Neural cell (in vitro differentiated cells): ENCODE measurements around the gene PRSS58. TPM values are rescaled to one million over a fixed set of nuclear protein-coding genes. Genes with fewer than 3 reads are reported as not detected.

Experiments
- H2AFZ ChIP-seq: fragments of 200-600, 300-800 bp; sonication (generic), shearing (Covaris generic); 2 replicates; pipeline ENCODE4 v1.6.0; 2014; ENCODE audit warnings: low read depth, mild to moderate bottlenecking, antibody characterized with exemption, low read length, moderate library complexity
- H3F3A ChIP-seq: fragments of 200-600 bp; shearing (Covaris generic); 2 replicates; pipeline ENCODE4 v1.6.1; 2016; ENCODE audit warnings: mild to moderate bottlenecking, moderate library complexity, mixed read lengths, antibody characterized with exemption, low read length; ENCODE audit not compliant: insufficient read depth, poor library complexity, severe bottlenecking
- H3K27ac ChIP-seq: fragments of 200-600, 300-800 bp; sonication (generic), shearing (Covaris generic); 2 replicates; pipeline ENCODE4 v1.5.1; 2014; ENCODE audit warnings: mild to moderate bottlenecking, low read length, moderate library complexity
- H3K27me3 ChIP-seq: fragments of 300-800, 200-600 bp; sonication (generic), shearing (Covaris generic); 2 replicates; pipeline ENCODE4 v1.6.0; 2014; ENCODE audit warnings: mild to moderate bottlenecking, low read depth, low read length, moderate library complexity; ENCODE audit not compliant: insufficient read depth
- H3K36me3 ChIP-seq: fragments of 300-800, 200-600 bp; sonication (generic), shearing (Covaris generic); 2 replicates; pipeline ENCODE4 v1.5.1; 2014; ENCODE audit warnings: mild to moderate bottlenecking, antibody characterized with exemption, low read length, moderate library complexity; ENCODE audit not compliant: insufficient read depth
- H3K4me2 ChIP-seq: fragments of 300-800, 200-600 bp; sonication (generic), shearing (Covaris generic); 2 replicates; pipeline ENCODE4 v1.6.0; 2014; ENCODE audit warnings: mild to moderate bottlenecking, low read length
- H3K4me3 ChIP-seq: fragments of 300-800, 200-600 bp; sonication (generic), shearing (Covaris generic); 2 replicates; pipeline ENCODE4 v1.5.1; 2014; ENCODE audit warnings: mild to moderate bottlenecking, low read length, moderate library complexity
- H3K79me2 ChIP-seq: fragments of 200-600 bp; shearing (Covaris generic); replicated peaks from 2 replicates; pipeline ENCODE4 v1.6.0; 2014; ENCODE audit warnings: mild to moderate bottlenecking, low read length, moderate library complexity; ENCODE audit not compliant: insufficient read depth
- H3K9ac ChIP-seq: fragments of 300-800, 200-600 bp; sonication (generic), shearing (Covaris generic); 2 replicates; pipeline ENCODE4 v1.6.1; 2016; ENCODE audit warnings: mild to moderate bottlenecking, low read length, mixed read lengths
- H3K9me2 ChIP-seq: fragments of 200-600 bp; shearing (Covaris generic); 2 replicates; pipeline ENCODE4 v1.6.1; 2016; ENCODE audit warnings: mild to moderate bottlenecking, low read length, mixed read lengths; ENCODE audit not compliant: insufficient read depth
- H3K9me3 ChIP-seq: fragments of 200-600, 300-800 bp; sonication (generic), shearing (Covaris generic); 2 replicates; pipeline ENCODE4 v1.6.1; 2016; ENCODE audit warnings: mild to moderate bottlenecking, mixed run types, low read length, moderate library complexity, mixed read lengths
- H4K20me1 ChIP-seq: fragments of 200-600 bp; shearing (Covaris generic); 2 replicates; pipeline ENCODE4 v1.6.1; 2016; ENCODE audit warnings: mild to moderate bottlenecking, mixed run types; ENCODE audit not compliant: insufficient read depth
- EP300 ChIP-seq: fragments of 450-650 bp; conservative IDR thresholded peaks from 2 replicates; pipeline ENCODE4 v1.6.1; 2014; ENCODE audit warnings: antibody characterized with exemption, mild to moderate bottlenecking, moderate library complexity; ENCODE audit not compliant: poor library complexity, severe bottlenecking
- EZH2 ChIP-seq: fragments of 200-600, 300-800 bp; shearing (Covaris generic), sonication (generic); IDR thresholded peaks from 2 replicates; pipeline ENCODE4 v1.6.1; 2014; ENCODE audit warnings: antibody characterized with exemption, low read length, borderline replicate concordance, mild to moderate bottlenecking; ENCODE audit not compliant: insufficient read depth, poor library complexity, severe bottlenecking
- POLR2AphosphoS5 ChIP-seq: IDR thresholded peaks from 2 replicates; pipeline ENCODE4 v1.6.1; 2012
- SMC3 ChIP-seq: fragments of 450-650 bp; conservative IDR thresholded peaks from 2 replicates; pipeline ENCODE4 v1.6.1; 2014; ENCODE audit warnings: antibody characterized with exemption, mild to moderate bottlenecking, moderate library complexity; ENCODE audit not compliant: poor library complexity
- TAF1 ChIP-seq: IDR thresholded peaks from 2 replicates; pipeline ENCODE4 v1.6.1; 2012; ENCODE audit warnings: low read depth
- polyA plus RNA-seq: library from polyadenylated mRNA; depleted of rRNA; stranded (reverse); fragments of >200 nt; gene quantifications from 2 replicates; pipeline ENCODE4 v1.2.3, GENCODE V29; 2014
- TF ChIP-seq, protein P1 (sequence below): IDR thresholded peaks from 2 replicates; pipeline ENCODE4 v1.6.1; 2012; ENCODE audit warnings: borderline replicate concordance
- TF ChIP-seq, protein P2 (sequence below): fragments of 450-650 bp; IDR thresholded peaks from 2 replicates; pipeline ENCODE4 v1.5.1; 2014; ENCODE audit warnings: antibody characterized with exemption, mild to moderate bottlenecking, moderate library complexity; ENCODE audit not compliant: poor library complexity, severe bottlenecking

Gene PRSS58
- polyA plus RNA-seq, 1 donor from 2014 or later: not detected

DNA sequence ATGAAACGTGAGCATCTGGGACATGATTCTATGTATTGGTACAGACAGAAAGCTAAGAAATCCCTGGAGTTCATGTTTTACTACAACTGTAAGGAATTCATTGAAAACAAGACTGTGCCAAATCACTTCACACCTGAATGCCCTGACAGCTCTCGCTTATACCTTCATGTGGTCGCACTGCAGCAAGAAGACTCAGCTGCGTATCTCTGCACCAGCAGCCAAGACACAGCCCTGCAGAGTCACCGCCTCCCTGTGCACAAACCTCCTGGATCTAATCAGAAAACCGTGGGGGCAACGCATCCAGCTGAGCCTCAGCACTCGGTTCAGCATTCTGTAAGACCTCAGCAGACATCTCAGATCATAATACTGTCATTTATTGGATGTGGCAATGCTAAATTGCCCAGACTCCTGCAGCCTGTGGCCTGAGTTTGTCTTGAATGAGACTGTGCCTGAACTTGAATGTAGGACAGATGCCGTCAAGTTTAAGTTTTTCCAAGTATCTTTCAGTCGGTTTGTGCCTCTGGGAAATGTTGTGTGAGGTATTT, 41.5 kb upstream of the PRSS58 start:
- Histone ChIP-seq H3K4me2 (no peak overlapping the region), H3K9ac (no peak overlapping the region), H3K36me3 (no peaks in the 10 kb centered on the region), H3K27me3 (no peaks in the 10 kb centered on the region), H3K9me2 (no peaks in the 10 kb centered on the region), H3F3A (no peaks in the 10 kb centered on the region), H3K27ac (no peak overlapping the region), H2AFZ (no peak overlapping the region), H3K4me3 (no peak overlapping the region), H3K79me2 (no peaks in the 10 kb centered on the region), H4K20me1 (no peaks in the 10 kb centered on the region), H3K9me3 (no peaks in the 10 kb centered on the region)
- TF ChIP-seq EP300 (peak; percentile 65), POLR2AphosphoS5 (peak; percentile 30), EZH2 (no peak), TAF1 (no peak)
- TF ChIP-seq, protein P1, sequence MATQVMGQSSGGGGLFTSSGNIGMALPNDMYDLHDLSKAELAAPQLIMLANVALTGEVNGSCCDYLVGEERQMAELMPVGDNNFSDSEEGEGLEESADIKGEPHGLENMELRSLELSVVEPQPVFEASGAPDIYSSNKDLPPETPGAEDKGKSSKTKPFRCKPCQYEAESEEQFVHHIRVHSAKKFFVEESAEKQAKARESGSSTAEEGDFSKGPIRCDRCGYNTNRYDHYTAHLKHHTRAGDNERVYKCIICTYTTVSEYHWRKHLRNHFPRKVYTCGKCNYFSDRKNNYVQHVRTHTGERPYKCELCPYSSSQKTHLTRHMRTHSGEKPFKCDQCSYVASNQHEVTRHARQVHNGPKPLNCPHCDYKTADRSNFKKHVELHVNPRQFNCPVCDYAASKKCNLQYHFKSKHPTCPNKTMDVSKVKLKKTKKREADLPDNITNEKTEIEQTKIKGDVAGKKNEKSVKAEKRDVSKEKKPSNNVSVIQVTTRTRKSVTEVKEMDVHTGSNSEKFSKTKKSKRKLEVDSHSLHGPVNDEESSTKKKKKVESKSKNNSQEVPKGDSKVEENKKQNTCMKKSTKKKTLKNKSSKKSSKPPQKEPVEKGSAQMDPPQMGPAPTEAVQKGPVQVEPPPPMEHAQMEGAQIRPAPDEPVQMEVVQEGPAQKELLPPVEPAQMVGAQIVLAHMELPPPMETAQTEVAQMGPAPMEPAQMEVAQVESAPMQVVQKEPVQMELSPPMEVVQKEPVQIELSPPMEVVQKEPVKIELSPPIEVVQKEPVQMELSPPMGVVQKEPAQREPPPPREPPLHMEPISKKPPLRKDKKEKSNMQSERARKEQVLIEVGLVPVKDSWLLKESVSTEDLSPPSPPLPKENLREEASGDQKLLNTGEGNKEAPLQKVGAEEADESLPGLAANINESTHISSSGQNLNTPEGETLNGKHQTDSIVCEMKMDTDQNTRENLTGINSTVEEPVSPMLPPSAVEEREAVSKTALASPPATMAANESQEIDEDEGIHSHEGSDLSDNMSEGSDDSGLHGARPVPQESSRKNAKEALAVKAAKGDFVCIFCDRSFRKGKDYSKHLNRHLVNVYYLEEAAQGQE: no peak

DNA sequence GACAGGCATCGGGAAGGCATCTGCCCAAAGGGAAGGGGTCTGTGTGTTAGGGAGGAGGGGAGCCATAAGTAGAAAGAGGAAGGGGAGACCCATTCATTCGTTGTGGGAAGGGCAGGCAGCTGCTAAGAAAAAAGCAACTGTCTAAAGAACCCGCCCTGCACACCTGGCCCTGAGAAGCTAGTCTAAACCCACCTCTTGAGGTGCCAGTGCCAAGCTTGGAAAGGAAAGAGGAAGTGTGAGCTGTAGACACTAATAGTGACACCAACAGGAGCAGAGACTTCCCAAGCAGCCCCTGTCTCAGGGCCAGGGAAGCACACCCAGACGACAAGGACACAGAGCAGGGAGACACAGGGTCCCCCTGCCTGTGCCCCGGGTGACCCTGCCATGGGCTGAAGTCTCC, 40.8 kb upstream of the PRSS58 start:
- H3K4me3 ChIP-seq: no peak overlapping the region
- H4K20me1 ChIP-seq: no peaks in the 10 kb centered on the region
- H3K9me3 ChIP-seq: no peaks in the 10 kb centered on the region
- H3F3A ChIP-seq: no peaks in the 10 kb centered on the region
- H3K9me2 ChIP-seq: no peaks in the 10 kb centered on the region
- no peak overlapping the region for H2AFZ ChIP-seq
- H3K27me3 ChIP-seq: no peaks in the 10 kb centered on the region
- no peaks in the 10 kb centered on the region for H3K79me2 ChIP-seq
- no peak overlapping the region for H3K9ac ChIP-seq
- H3K27ac ChIP-seq: no peak overlapping the region
- H3K36me3 ChIP-seq: no peaks in the 10 kb centered on the region
- TF ChIP-seq, protein P2, sequence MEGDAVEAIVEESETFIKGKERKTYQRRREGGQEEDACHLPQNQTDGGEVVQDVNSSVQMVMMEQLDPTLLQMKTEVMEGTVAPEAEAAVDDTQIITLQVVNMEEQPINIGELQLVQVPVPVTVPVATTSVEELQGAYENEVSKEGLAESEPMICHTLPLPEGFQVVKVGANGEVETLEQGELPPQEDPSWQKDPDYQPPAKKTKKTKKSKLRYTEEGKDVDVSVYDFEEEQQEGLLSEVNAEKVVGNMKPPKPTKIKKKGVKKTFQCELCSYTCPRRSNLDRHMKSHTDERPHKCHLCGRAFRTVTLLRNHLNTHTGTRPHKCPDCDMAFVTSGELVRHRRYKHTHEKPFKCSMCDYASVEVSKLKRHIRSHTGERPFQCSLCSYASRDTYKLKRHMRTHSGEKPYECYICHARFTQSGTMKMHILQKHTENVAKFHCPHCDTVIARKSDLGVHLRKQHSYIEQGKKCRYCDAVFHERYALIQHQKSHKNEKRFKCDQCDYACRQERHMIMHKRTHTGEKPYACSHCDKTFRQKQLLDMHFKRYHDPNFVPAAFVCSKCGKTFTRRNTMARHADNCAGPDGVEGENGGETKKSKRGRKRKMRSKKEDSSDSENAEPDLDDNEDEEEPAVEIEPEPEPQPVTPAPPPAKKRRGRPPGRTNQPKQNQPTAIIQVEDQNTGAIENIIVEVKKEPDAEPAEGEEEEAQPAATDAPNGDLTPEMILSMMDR: no peak
- TF ChIP-seq SMC3: no peak
- TF ChIP-seq EP300: no peak
- TF ChIP-seq, protein P1: no peak
- no peak overlapping the region for H3K4me2 ChIP-seq
